Fibroblast of skin of scalp (primary cell): ENCODE measurements around the gene DNAH10.

Experiments used
- DNase-seq: peaks from one replicate; pipeline ENCODE4 v3.0.0-alpha.2; 2013

The DNAH10 gene

GRCh38 chr12:123843912-123844748 lies 82.0 kb downstream of the DNAH10 start:
- no peak for DNase-seq

- DNase-seq, result no peak
These were observed 83.8 kb downstream of the DNAH10 start for GRCh38 chr12:123845881-123846280.

- DNase-seq, result no peak
These were observed 84.2 kb downstream of the DNAH10 start for GRCh38 chr12:123846340-123846739.

- no peak for DNase-seq
These were observed 84.9 kb downstream of the DNAH10 start for GRCh38 chr12:123847019-123847418.

- DNase-seq, result no peak
These were observed 85.8 kb downstream of the DNAH10 start for GRCh38 chr12:123847876-123848275.

GRCh38 chr12:123849517-123849916 lies 87.4 kb downstream of the DNAH10 start:
- no peak for DNase-seq

- DNase-seq, result no peak
These were observed 88.4 kb downstream of the DNAH10 start for GRCh38 chr12:123850246-123851134.

- no peak for DNase-seq
These were observed 91.4 kb downstream of the DNAH10 start for GRCh38 chr12:123853396-123854070.

GRCh38 chr12:123854232-123854631 lies 92.1 kb downstream of the DNAH10 start:
- DNase-seq, result no peak

GRCh38 chr12:123854918-123855317 lies 92.8 kb downstream of the DNAH10 start:
- no peak for DNase-seq

- no peak for DNase-seq
These were observed 94.6 kb downstream of the DNAH10 start for GRCh38 chr12:123856681-123857080.

GRCh38 chr12:123858176-123858575 lies 96.1 kb downstream of the DNAH10 start:
- DNase-seq, result no peak

- no peak for DNase-seq
These were observed 96.9 kb downstream of the DNAH10 start for GRCh38 chr12:123859035-123859434.

GRCh38 chr12:123860377-123860776 lies 98.3 kb downstream of the DNAH10 start:
- DNase-seq, result no peak

- no peak for DNase-seq
These were observed 99.3 kb downstream of the DNAH10 start for GRCh38 chr12:123861392-123861791.

GRCh38 chr12:123867141-123867540 lies 105.0 kb downstream of the DNAH10 start:
- no peak for DNase-seq

GRCh38 chr12:123868791-123869190 lies 106.7 kb downstream of the DNAH10 start:
- DNase-seq, result no peak

GRCh38 chr12:123873793-123874192 lies 111.7 kb downstream of the DNAH10 start:
- no peak for DNase-seq

- no peak for DNase-seq
These were observed 115.9 kb downstream of the DNAH10 start for GRCh38 chr12:123877968-123878367.

- no peak for DNase-seq
These were observed 117.0 kb downstream of the DNAH10 start for GRCh38 chr12:123879101-123879500.

- DNase-seq, result no peak
These were observed 117.6 kb downstream of the DNAH10 start for GRCh38 chr12:123879691-123880090.

GRCh38 chr12:123882161-123882705 lies 120.1 kb downstream of the DNAH10 start:
- no peak for DNase-seq

- no peak for DNase-seq
These were observed 124.2 kb downstream of the DNAH10 start for GRCh38 chr12:123886258-123886657.
